ENCODE measurements around the gene TMEM217.

DNA sequence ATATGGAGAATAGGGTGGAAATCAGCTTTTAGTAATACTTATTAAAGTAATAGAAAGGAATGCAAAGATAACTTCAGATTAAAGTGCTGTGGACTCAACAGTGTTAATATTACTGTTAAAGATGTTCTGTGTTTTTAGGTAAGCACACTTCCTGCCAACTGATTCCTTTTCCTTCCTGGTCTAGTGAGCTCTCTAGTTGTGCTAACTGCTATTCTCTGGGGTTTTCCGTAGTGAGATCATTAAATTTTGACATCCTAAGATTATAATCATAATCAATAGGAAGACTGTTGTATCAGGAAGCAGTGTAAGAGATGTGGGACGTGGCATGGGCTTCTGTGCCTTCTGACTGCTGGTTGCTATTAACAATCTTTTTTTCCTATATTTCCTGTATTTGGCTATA lies 1.2 kb upstream of the TMEM217 start:
- TF ChIP-seq, protein P1, sequence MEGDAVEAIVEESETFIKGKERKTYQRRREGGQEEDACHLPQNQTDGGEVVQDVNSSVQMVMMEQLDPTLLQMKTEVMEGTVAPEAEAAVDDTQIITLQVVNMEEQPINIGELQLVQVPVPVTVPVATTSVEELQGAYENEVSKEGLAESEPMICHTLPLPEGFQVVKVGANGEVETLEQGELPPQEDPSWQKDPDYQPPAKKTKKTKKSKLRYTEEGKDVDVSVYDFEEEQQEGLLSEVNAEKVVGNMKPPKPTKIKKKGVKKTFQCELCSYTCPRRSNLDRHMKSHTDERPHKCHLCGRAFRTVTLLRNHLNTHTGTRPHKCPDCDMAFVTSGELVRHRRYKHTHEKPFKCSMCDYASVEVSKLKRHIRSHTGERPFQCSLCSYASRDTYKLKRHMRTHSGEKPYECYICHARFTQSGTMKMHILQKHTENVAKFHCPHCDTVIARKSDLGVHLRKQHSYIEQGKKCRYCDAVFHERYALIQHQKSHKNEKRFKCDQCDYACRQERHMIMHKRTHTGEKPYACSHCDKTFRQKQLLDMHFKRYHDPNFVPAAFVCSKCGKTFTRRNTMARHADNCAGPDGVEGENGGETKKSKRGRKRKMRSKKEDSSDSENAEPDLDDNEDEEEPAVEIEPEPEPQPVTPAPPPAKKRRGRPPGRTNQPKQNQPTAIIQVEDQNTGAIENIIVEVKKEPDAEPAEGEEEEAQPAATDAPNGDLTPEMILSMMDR (IDR thresholded peaks at IDR 0.05; ENCODE audit: insufficient read depth, low read length, poor library complexity, severe bottlenecking), result no peak
- no peak for TF ChIP-seq EZH2phosphoT487 (conservative IDR thresholded peaks at IDR 0.05; ENCODE audit: low read length)

All from SU-DHL-6 (cell line).